ENCODE results near the gene SNRNP40.

Gene SNRNP40

GRCh38 chr1:31230378-31230777, 66.2 kb downstream of the SNRNP40 start:
- no peak for DNase-seq

GRCh38 chr1:31228986-31229385, 67.6 kb downstream of the SNRNP40 start:
- no peak for DNase-seq

DNA sequence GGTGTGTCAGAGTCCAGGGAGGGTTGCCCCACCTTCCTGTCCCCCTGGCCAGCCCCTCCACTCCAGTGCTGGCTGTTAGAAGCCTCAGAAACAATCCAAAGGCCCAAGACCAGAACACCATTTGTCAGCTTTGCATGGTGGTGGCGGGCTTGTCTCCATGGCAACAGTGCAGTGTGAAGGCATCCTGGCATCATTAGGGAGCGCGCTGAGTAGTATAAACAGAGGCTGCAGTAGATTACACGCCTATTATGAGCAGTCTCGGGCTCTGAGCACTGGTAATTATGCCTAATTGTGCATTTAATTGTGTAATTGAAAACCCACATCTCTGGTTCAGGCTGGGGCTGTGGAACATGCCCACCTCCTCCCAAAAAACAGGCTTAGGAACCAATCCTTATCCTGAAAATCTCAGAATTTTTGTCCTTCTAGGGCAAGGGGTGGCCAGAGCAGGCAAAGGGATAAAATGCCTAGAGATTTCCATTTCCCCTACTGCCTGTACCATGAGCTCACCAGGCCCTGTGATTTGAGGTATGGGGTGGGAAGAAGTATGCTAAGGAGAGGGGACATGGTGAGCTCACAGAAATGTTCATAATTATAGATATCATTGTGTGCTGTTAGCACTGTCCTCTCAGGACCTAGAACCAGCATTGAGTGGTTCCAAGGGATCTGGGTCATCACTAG, 68.6 kb downstream of the SNRNP40 start:
- DNase-seq = no peak

GRCh38 chr1:31224068-31224467, 72.5 kb downstream of the SNRNP40 start:
- no peak for DNase-seq

GRCh38 chr1:31222176-31222575, 74.4 kb downstream of the SNRNP40 start:
- DNase-seq = no peak

- DNase-seq = no peak
Observed at GRCh38 chr1:31221072-31221471, 75.5 kb downstream of the SNRNP40 start.

GRCh38 chr1:31219489-31219888, 77.1 kb downstream of the SNRNP40 start:
- DNase-seq = no peak

- no peak for DNase-seq
Observed at GRCh38 chr1:31218705-31219104, 77.9 kb downstream of the SNRNP40 start.

- DNase-seq = no peak
Observed at GRCh38 chr1:31216016-31216415, 80.6 kb downstream of the SNRNP40 start.

DNA sequence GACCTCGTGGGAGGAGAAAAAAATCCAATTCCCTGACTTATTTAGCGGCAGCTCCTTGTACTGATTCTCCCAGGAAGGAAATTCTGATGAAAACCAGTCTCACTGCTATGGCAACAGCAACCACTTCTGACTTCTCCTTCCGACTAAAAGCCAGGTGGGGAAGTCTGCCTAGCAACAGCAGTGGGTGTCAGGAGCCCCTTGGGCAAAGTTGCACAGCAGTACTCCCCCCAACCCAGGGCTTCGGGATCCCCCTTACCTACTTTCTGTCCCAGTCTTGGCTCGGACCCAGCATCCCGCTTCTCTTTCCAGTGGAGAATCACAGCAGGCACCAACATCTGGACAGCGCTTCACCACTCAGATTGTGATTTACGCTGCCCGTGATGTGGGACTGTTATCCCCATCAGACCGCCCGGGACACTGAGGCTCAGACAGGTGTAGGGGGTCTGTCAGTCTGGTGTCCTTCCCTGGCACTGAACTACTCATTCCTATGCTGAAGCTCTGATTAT, 81.5 kb downstream of the SNRNP40 start:
- no peak for DNase-seq

DNA sequence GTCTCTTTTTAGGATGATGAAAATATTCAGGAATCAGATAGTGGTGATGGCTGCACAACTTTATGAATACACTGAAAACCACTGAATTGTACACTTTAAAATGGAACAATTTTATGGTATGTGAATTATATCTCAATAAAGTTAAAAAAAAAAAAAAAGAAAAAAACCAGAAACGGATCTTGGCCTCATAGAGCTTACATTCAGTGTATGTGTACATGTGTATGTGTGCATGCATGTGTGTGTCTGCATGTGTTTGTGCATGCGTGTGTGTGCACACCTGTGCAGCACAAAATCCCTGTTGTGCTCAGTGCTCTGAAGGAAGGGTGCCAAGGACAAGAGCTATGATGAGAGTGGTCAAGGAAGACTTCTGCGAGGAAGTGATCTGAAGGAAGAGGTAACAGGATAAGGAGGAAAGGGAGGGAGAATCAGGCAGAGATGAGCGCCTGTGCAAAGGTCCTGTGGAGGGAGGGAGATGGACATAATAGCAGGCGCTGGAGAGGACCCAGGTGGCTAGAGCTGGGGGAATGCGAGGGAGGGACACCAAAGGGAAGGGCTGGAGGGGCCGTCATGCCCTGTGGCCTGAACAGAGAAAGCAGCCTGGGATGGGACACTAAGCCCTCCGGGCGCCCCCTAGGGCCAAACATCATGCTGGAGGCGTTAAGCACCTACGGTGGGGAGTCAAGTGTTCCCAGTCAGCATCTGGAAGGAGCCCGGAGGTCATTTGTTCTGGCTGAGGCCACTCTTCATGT, 82.1 kb downstream of the SNRNP40 start:
- DNase-seq = no peak

Data from inflammatory macrophage (primary cell).